WTC11 (cell line): ENCODE results near the gene DNM1. TPM values are rescaled to one million over a fixed set of nuclear protein-coding genes. Genes with fewer than 3 reads are reported as not detected.

Experiments used
- ATAC-seq: fragments of 200-7000 bp; cut with Tn5 transposase; 2 replicates; pipeline ENCODE4 v1.10.0; 2021; ENCODE audit warnings: mild to moderate bottlenecking, moderate library complexity
- CTCF ChIA-PET: fragments of 300-600 bp; sonication (Branson Sonifier 250); formaldehyde crosslinking; loops from one replicate; lab custom pipeline; 2021; ENCODE audit warnings: antibody characterized with exemption; lab: Charles Lee
- POLR2A ChIA-PET: fragments of 350-600 bp; sonication (Branson Sonifier 250); formaldehyde crosslinking; loops from one replicate; lab custom pipeline; 2021; ENCODE audit warnings: antibody characterized with exemption; lab: Charles Lee
- DNase-seq: peaks from one replicate; pipeline ENCODE4 v3.0.0; 2021; ENCODE audit warnings: low spot score
- H3K27ac Mint-ChIP-seq: 2 replicates; pipeline ENCODE4 v1.8.0; 2021; ENCODE audit warnings: mixed read lengths
- H3K27me3 Mint-ChIP-seq: 2 replicates; pipeline ENCODE4 v1.8.0; 2021; ENCODE audit warnings: low read depth, mild to moderate bottlenecking, moderate library complexity, mixed read lengths
- H3K36me3 Mint-ChIP-seq: 2 replicates; pipeline ENCODE4 v1.8.0; 2021; ENCODE audit warnings: mixed read lengths
- H3K4me1 Mint-ChIP-seq: 2 replicates; pipeline ENCODE4 v1.8.0; 2022; ENCODE audit warnings: mixed read lengths
- H3K4me3 Mint-ChIP-seq: 2 replicates; pipeline ENCODE4 v1.8.0; 2021; ENCODE audit warnings: mild to moderate bottlenecking, moderate library complexity, mixed read lengths
- H3K9me3 Mint-ChIP-seq: 2 replicates; pipeline ENCODE4 v1.8.0; 2021; ENCODE audit warnings: mixed read lengths
- ARID4B ChIP-seq: sonication (generic); formaldehyde crosslinking; IDR thresholded peaks from 2 replicates; pipeline ENCODE4 v1.8.0; 2023; ENCODE audit warnings: missing genetic modification reagents, mild to moderate bottlenecking, borderline replicate concordance
- ATF1 ChIP-seq: sonication (generic); formaldehyde crosslinking; IDR thresholded peaks from 2 replicates; pipeline ENCODE4 v1.8.1; 2023; ENCODE audit warnings: mild to moderate bottlenecking, moderate library complexity, missing genetic modification reagents
- FOXJ3 ChIP-seq: sonication (generic); formaldehyde crosslinking; IDR thresholded peaks from 2 replicates; pipeline ENCODE4 v1.9.0; 2021; ENCODE audit warnings: missing genetic modification reagents, mild to moderate bottlenecking, borderline replicate concordance
- JAZF1 ChIP-seq: fragments of 250-450 bp; sonication (Bioruptor Pico); IDR thresholded peaks from 2 replicates; pipeline ENCODE4 v1.9.0; 2021; ENCODE audit warnings: moderate library complexity, mild to moderate bottlenecking, inconsistent platforms
- MXD4 ChIP-seq: fragments of 250-450 bp; sonication (Bioruptor Pico); IDR thresholded peaks from 2 replicates; pipeline ENCODE4 v1.8.0; 2021; ENCODE audit warnings: mild to moderate bottlenecking, moderate library complexity, borderline replicate concordance
- NR1H2 ChIP-seq: sonication (generic); formaldehyde crosslinking; IDR thresholded peaks from 2 replicates; pipeline ENCODE4 v1.9.0; 2021; ENCODE audit warnings: mild to moderate bottlenecking, moderate library complexity, missing genetic modification reagents
- NR2C2 ChIP-seq: sonication (generic); formaldehyde crosslinking; IDR thresholded peaks from 2 replicates; pipeline ENCODE4 v1.8.0; 2022; ENCODE audit warnings: mild to moderate bottlenecking, missing genetic modification reagents
- OVOL2 ChIP-seq: fragments of 250-450 bp; sonication (Bioruptor Pico); IDR thresholded peaks from 2 replicates; pipeline ENCODE4 v1.9.0; 2021; ENCODE audit warnings: mild to moderate bottlenecking, borderline replicate concordance
- PRDM15 ChIP-seq: sonication (generic); formaldehyde crosslinking; IDR thresholded peaks from 2 replicates; pipeline ENCODE4 v1.8.0; 2022; ENCODE audit warnings: missing genetic modification reagents
- RELA ChIP-seq: sonication (generic); formaldehyde crosslinking; IDR thresholded peaks from 2 replicates; pipeline ENCODE4 v1.8.1; 2022; ENCODE audit warnings: missing genetic modification reagents, mild to moderate bottlenecking, borderline replicate concordance
- SOX15 ChIP-seq: fragments of 250-450 bp; sonication (Bioruptor Pico); IDR thresholded peaks from 2 replicates; pipeline ENCODE4 v1.9.0; 2021; ENCODE audit warnings: mild to moderate bottlenecking
- SP1 ChIP-seq: sonication (generic); formaldehyde crosslinking; conservative IDR thresholded peaks from 2 replicates; pipeline ENCODE4 v1.8.1; 2022; ENCODE audit warnings: missing genetic modification reagents
- TEAD4 ChIP-seq: sonication (generic); formaldehyde crosslinking; IDR thresholded peaks from 2 replicates; pipeline ENCODE4 v1.8.0; 2022; ENCODE audit warnings: mild to moderate bottlenecking, missing genetic modification reagents
- ZBTB21 ChIP-seq: sonication (generic); formaldehyde crosslinking; IDR thresholded peaks from 2 replicates; pipeline ENCODE4 v1.8.1; 2023; ENCODE audit warnings: mild to moderate bottlenecking, missing genetic modification reagents, borderline replicate concordance
- ZBTB43 ChIP-seq: sonication (generic); formaldehyde crosslinking; IDR thresholded peaks from 2 replicates; pipeline ENCODE4 v1.8.1; 2023; ENCODE audit warnings: mild to moderate bottlenecking, missing genetic modification reagents
- ZNF121 ChIP-seq: sonication (generic); formaldehyde crosslinking; IDR thresholded peaks from 2 replicates; pipeline ENCODE4 v1.8.0; 2023; ENCODE audit warnings: missing genetic modification reagents
- ZNF317 ChIP-seq: sonication (generic); formaldehyde crosslinking; IDR thresholded peaks from 2 replicates; pipeline ENCODE4 v1.8.1; 2023; ENCODE audit warnings: low read depth, mild to moderate bottlenecking, moderate library complexity, missing genetic modification reagents, borderline replicate concordance
- ZNF423 ChIP-seq: fragments of 250-450 bp; sonication (Bioruptor Pico); IDR thresholded peaks from 2 replicates; pipeline ENCODE4 v2.1.2; 2022; ENCODE audit warnings: mild to moderate bottlenecking, moderate library complexity
- total RNA-seq: library from RNA; stranded (reverse); gene quantifications from 3 replicates; pipeline ENCODE4 v1.2.3, GENCODE V29; 2021

The DNM1 gene
- total RNA-seq, 1 experiment from 2014 or later: 79.0 TPM

DNA sequence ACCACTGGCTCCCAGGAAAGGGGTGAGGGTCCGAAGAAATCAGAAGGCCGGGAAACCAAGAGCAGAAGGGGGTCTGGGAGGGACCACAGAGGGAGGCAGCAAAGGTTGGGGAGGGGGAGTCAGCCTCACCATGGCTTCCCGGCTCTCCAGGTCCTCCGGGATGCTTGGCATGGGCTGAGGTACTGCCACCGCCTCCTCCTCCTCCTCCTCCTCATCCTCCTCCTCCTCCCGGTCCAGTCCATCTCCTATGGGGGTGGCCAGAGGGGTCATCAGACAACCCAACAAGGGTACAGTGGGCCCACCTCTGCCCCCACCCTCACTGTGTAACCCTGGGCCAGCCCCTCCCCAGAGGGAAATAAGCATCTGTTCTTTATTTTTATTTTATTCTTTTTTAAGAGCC lies 55.1 kb downstream of the DNM1 start (continued):
- no peak for TF ChIP-seq SOX15 (CRISPR knock-in tag)
- no peak for TF ChIP-seq RELA (CRISPR knock-in tag)
- TF ChIP-seq FOXJ3: no peak
- TF ChIP-seq PRDM15 (CRISPR knock-in tag): no peak
- TF ChIP-seq ZBTB21: no peak

DNA sequence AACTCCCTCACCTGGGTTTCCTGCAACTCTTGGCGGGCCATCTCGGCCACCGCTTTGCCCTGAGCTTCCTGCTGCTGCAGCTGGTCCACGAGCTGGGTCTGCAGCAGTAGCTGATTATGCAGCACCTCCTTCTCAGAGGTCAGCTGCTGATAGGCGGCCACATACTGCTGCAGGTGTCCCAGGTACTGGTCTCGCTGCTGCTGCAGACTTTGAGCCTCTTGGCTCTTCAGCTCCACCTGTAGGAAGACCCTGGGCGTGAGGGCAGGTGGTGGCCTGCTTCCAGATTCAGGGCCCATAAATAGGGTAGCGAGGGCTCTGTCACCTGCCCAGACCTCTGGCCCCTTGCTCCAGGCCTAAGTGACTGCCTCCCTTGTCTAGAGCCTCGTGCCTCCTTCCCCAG lies 56.0 kb downstream of the DNM1 start:
- DNase-seq: peak; percentile 64
- Mint-ChIP-seq H3K36me3 (peaks cover 36% of the 10 kb centered on the region), H3K4me3 (no peak overlapping the region), H3K4me1 (peaks cover 15% of the 10 kb centered on the region), H3K9me3 (no peaks in the 10 kb centered on the region), H3K27ac (peak overlapping the region; percentile 63; the same call in 1 of the 2 replicates), H3K27me3 (no peaks in the 10 kb centered on the region)
- peak; percentile 21 for ATAC-seq
- POLR2A ChIA-PET: no interaction called here
- no peak for TF ChIP-seq NR2C2 (CRISPR knock-in tag)
- TF ChIP-seq SP1: no peak
- no peak for TF ChIP-seq ZBTB21
- TF ChIP-seq MXD4 (CRISPR knock-in tag): no peak
- no peak for TF ChIP-seq OVOL2 (CRISPR knock-in tag)
- no peak for TF ChIP-seq ATF1 (CRISPR knock-in tag)
- no peak for TF ChIP-seq ZBTB43 (CRISPR knock-in tag)
- TF ChIP-seq TEAD4 (CRISPR knock-in tag): no peak
- TF ChIP-seq ZNF423 (CRISPR knock-in tag): no peak
- TF ChIP-seq JAZF1 (CRISPR knock-in tag): no peak
- no peak for TF ChIP-seq NR1H2 (CRISPR knock-in tag)
- no peak for TF ChIP-seq ARID4B (CRISPR knock-in tag)
- no peak for TF ChIP-seq ZNF317 (CRISPR knock-in tag)
- TF ChIP-seq ZNF121: no peak
- CTCF ChIA-PET: interaction anchor here (0.6 to 2.7 kb wide), 21 partner anchors 8 to 180 kb away, joined by 3 to 23 read pairs (median 3); partner anchors contain the start of genes GOLGA2 and SWI5
